Neuronal stem cell (in vitro differentiated cells): Measurements from ENCODE around the gene MDN1.
"Not testable (repeated sequence)": the region's sequence is repeated elsewhere in the genome, so short reads cannot be mapped to it uniquely, and the experiment has no call there.

ENCODE experiments used
- DNase-seq: peaks from one replicate; pipeline ENCODE4 v3.0.0-alpha.2; 2013; ENCODE audit warnings: low spot score
- H2AFZ ChIP-seq: one replicate; pipeline ENCODE4 v1.6.1; 2013; ENCODE audit warnings: mild to moderate bottlenecking, low read length, inconsistent platforms
- H2AK5ac ChIP-seq: 2 replicates; pipeline ENCODE4 v1.6.1; 2013; ENCODE audit warnings: low read depth, mild to moderate bottlenecking, inconsistent platforms, low read length, moderate library complexity, mixed read lengths
- H2BK120ac ChIP-seq: 2 replicates; pipeline ENCODE4 v1.6.1; 2013; ENCODE audit warnings: low read depth, mild to moderate bottlenecking, inconsistent platforms, low read length, moderate library complexity, mixed read lengths
- H2BK12ac ChIP-seq: one replicate; pipeline ENCODE4 v1.6.1; 2013; ENCODE audit warnings: low read length, inconsistent platforms
- H2BK15ac ChIP-seq: 2 replicates; pipeline ENCODE4 v1.6.1; 2013; ENCODE audit warnings: mild to moderate bottlenecking, low read length, inconsistent platforms, mixed read lengths
- H2BK5ac ChIP-seq: one replicate; pipeline ENCODE4 v1.6.1; 2013; ENCODE audit warnings: inconsistent platforms, mild to moderate bottlenecking, low read length, moderate library complexity
- H3K14ac ChIP-seq: one replicate; pipeline ENCODE4 v1.6.1; 2013; ENCODE audit warnings: low read length, inconsistent platforms
- H3K18ac ChIP-seq: 2 replicates; pipeline ENCODE4 v1.6.1; 2013; ENCODE audit warnings: low read length, inconsistent platforms
- H3K23ac ChIP-seq: 2 replicates; pipeline ENCODE4 v1.6.1; 2013; ENCODE audit warnings: low read depth, mild to moderate bottlenecking, mixed read lengths, low read length, inconsistent platforms; ENCODE audit not compliant: poor library complexity
- H3K27ac ChIP-seq: replicated peaks from 3 replicates; pipeline ENCODE4 v1.5.1; 2013; ENCODE audit warnings: low read length, inconsistent platforms
- H3K27me3 ChIP-seq, 3 experiments: 2 replicates each; pipeline ENCODE4 v1.6.1; 2013; ENCODE audit warnings: low read length in 3 of 3, mild to moderate bottlenecking in 2 of 3, inconsistent platforms in 1 of 3, low read depth in 1 of 3, mixed read lengths in 1 of 3, moderate library complexity in 1 of 3; ENCODE audit not compliant: control insufficient read depth in 3 of 3, insufficient read depth in 3 of 3
- H3K36me3 ChIP-seq, 2 donors: replicated peaks in 1 of 2; 2 replicates each; pipeline ENCODE4 v1.6.1; 2013; ENCODE audit warnings: low read length in 2 of 2; ENCODE audit not compliant: control insufficient read depth in 2 of 2, insufficient read depth in 2 of 2
- H3K4ac ChIP-seq: 2 replicates; pipeline ENCODE4 v1.6.1; 2013; ENCODE audit warnings: inconsistent platforms, mild to moderate bottlenecking, low read length, moderate library complexity
- H3K4me1 ChIP-seq, 2 donors: 1 replicate in 1 of 2; 2 replicates in 1 of 2; pipeline ENCODE4 v1.6.1; 2013; ENCODE audit warnings: low read length in 2 of 2, low read depth in 1 of 2; ENCODE audit not compliant: control insufficient read depth in 2 of 2, insufficient read depth in 1 of 2
- H3K4me2 ChIP-seq: one replicate; pipeline ENCODE4 v1.6.1; 2013; ENCODE audit warnings: mild to moderate bottlenecking, low read length, inconsistent platforms; ENCODE audit not compliant: insufficient read depth, poor library complexity, severe bottlenecking
- H3K4me3 ChIP-seq, 2 donors: 2 replicates each; pipeline ENCODE4 v1.5.1; 2013; ENCODE audit warnings: low read length in 2 of 2, mild to moderate bottlenecking in 2 of 2, inconsistent platforms in 1 of 2, moderate library complexity in 1 of 2
- H3K79me1 ChIP-seq: one replicate; pipeline ENCODE4 v1.6.1; 2013; ENCODE audit warnings: low read depth, mild to moderate bottlenecking, inconsistent platforms, low read length, moderate library complexity
- H3K9ac ChIP-seq: one replicate; pipeline ENCODE4 v1.6.1; 2013; ENCODE audit warnings: mild to moderate bottlenecking, low read depth, low read length, inconsistent platforms; ENCODE audit not compliant: poor library complexity
- H3K9me3 ChIP-seq, 2 donors: replicated peaks in 1 of 2; 2 replicates each; pipeline versions ENCODE3 to v1.6.1; 2013; ENCODE audit warnings: low read length in 2 of 2, mild to moderate bottlenecking in 2 of 2, inconsistent platforms in 1 of 2, low read depth in 1 of 2, mixed read lengths in 1 of 2, moderate library complexity in 1 of 2; ENCODE audit not compliant: control insufficient read depth in 2 of 2, insufficient read depth in 1 of 2
- H4K8ac ChIP-seq: one replicate; pipeline ENCODE4 v1.6.1; 2013; ENCODE audit warnings: low read depth, mild to moderate bottlenecking, inconsistent platforms, low read length, moderate library complexity
- H4K91ac ChIP-seq: one replicate; pipeline ENCODE4 v1.6.1; 2013; ENCODE audit warnings: low read length, low read depth, mild to moderate bottlenecking, inconsistent platforms; ENCODE audit not compliant: poor library complexity
- WGBS, 2 donors: extraction: QIAGEN DNeasy Blood & Tissue Kit; methylation state at CpG; one replicate each; pipeline ENCODE4 v1.1.7; 2013; ENCODE audit warnings: missing lambda C conversion rate in 2 of 2, mixed read lengths in 1 of 2; ENCODE audit not compliant: insufficient read length in 2 of 2, insufficient replicate concordance in 1 of 2; ENCODE audit errors: extremely low coverage in 2 of 2; 5-methylcytosine and 5-hydroxymethylcytosine counted together

Gene MDN1

DNA sequence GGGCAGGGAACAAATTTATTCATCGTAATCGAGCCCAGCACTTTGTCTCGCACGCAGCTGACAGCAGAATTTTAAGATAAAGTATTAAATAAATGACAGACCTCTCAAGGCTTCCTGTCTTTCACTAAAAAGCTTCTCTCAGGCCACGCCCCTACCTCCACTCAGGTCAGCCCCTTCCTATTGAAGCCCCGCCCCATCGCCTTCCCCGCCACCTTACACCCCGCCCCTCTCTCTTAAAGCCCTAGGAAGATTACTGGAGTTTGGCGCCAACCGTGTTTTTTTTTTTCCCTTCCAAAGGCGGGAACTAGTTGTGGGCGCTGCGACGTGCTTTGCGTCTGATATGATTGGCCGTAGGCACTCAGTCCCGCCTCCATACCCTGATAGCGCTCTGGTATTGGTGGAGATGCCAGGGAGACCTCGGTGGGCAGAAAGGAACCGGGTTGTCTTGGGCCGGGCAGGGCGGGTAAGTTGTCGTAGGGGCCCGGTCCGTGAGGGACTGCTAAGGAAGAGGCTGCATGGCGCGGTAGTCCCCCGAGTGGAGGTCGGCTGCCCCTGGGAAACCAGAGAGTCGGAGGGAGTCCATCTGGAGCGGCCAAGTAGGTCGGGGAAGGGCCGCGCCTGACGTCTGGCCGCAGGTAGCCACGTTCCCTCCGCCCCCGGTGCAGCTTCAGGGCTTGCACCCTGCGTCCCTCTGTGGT is 10.0 kb upstream of the MDN1 start, which contains the start of gene CASP8AP2:
Gene CASP8AP2 (plus strand): TSS at position 409 of the 698 bp plus-strand sequence.
- no peak within 1 kb of the TSS for H4K91ac ChIP-seq
- H3K4ac ChIP-seq: no peak within 1 kb of the TSS
- no peaks in the 10 kb centered on the region for H3K9me3 ChIP-seq
- H3K79me1 ChIP-seq: peaks cover 3% of the 10 kb centered on the region
- peaks cover 0 to 6% of the 10 kb centered on the region in 2 donors for H3K4me1 ChIP-seq
- WGBS, 2 donors: no CpG with 5 or more reads among the region's 41 CpGs
- H2BK12ac ChIP-seq: no peak within 1 kb of the TSS
- no peak within 1 kb of the TSS for H2BK5ac ChIP-seq
- H2AK5ac ChIP-seq: peak within 1 kb of the TSS; percentile 86
- peak within 1 kb of the TSS; percentile 78 for H3K4me2 ChIP-seq
- H3K27me3 ChIP-seq: no peaks in the 10 kb centered on the region
- peak; percentile 98 for DNase-seq
- peak within 1 kb of the TSS; percentile 90 for H2AFZ ChIP-seq
- peak within 1 kb of the TSS; percentile 98 for H3K18ac ChIP-seq
- H3K9ac ChIP-seq: peak within 1 kb of the TSS; percentile 99
- no peak within 1 kb of the TSS for H2BK15ac ChIP-seq
- no peak within 1 kb of the TSS for H2BK120ac ChIP-seq
- H4K8ac ChIP-seq: peak within 1 kb of the TSS; percentile 74
- H3K27ac ChIP-seq: peak within 1 kb of the TSS; percentile 87
- H3K14ac ChIP-seq: peak within 1 kb of the TSS; percentile 95
- H3K36me3 ChIP-seq: peaks cover 5 to 32% of the 10 kb centered on the region in 2 donors
- H3K23ac ChIP-seq: peak within 1 kb of the TSS; percentile 96
- H3K4me3 ChIP-seq: peak within 1 kb of the TSS; percentile 79 to 85

DNA sequence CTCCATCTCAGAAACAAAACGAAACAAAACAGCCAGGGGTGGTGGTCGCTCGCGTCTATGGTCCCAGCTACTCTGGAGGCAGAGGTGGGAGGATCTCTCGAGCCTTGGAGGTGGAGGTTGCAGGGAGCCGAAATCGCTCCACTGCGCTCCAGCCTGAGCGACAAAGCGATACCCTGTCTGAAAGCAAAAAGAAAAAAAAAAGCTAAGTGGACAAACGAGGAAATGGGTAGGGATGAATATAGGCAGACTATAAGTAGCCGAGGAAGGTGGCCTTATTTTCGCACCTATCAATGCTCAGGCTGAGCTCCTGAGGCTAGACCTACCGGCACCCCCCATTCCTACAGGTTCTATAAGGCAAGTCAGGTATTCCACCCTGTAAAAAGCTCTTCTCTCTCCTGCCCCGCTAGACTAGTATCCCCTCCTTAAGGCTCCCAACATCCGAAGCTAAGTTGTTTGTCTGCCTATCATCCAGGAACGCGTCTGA is 9.4 kb upstream of the MDN1 start:
- no peak overlapping the region for H4K8ac ChIP-seq
- H3K18ac ChIP-seq: no peak overlapping the region
- H3K9me3 ChIP-seq: no peaks in the 10 kb centered on the region
- no peak overlapping the region for H3K4ac ChIP-seq
- no CpG with 5 or more reads among the region's 18 CpGs for WGBS, 2 donors
- H4K91ac ChIP-seq: no peak overlapping the region
- no peak overlapping the region for H2BK5ac ChIP-seq
- no peak overlapping the region for H3K27ac ChIP-seq
- H3K4me2 ChIP-seq: peak overlapping the region; percentile 60
- H2AK5ac ChIP-seq: no peak overlapping the region
- H2BK120ac ChIP-seq: no peak overlapping the region
- H3K14ac ChIP-seq: no peak overlapping the region
- H3K4me1 ChIP-seq: peaks cover 0 to 6% of the 10 kb centered on the region in 2 donors
- peak overlapping the region; percentile 79 to 80 for H3K4me3 ChIP-seq
- no peak overlapping the region for H2BK15ac ChIP-seq
- H2AFZ ChIP-seq: peak overlapping the region; percentile 86
- peaks cover 5 to 30% of the 10 kb centered on the region in 2 donors for H3K36me3 ChIP-seq
- peaks cover 3% of the 10 kb centered on the region for H3K79me1 ChIP-seq
- no peaks in the 10 kb centered on the region for H3K27me3 ChIP-seq
- peak overlapping the region; percentile 70 for H3K9ac ChIP-seq
- H3K23ac ChIP-seq: no peak overlapping the region
- H2BK12ac ChIP-seq: no peak overlapping the region
- no peak for DNase-seq

DNA sequence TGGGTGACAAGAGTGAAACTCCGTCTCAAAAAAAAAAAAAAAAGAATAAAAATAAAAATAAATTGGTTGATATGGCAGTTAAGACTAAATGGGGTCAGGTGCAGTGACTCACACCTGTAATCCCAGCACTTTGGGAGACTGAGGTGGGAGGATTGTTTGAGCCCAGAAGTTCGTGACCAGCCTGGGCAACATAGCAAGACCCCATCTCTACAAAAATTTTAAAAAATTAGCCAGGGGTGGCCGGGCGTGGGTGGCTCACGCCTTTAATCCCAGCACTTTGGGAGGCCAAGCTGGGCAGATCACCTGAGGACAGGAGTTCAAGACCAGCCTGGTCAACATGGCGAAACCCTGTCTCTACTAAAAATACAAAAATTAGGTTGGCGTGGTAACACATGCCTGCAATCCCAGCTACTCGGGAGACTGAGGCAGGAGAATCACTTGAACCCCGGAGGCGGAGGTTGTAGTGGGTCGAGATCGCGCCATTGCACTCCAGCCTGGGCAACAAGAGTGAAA is 8.9 kb upstream of the MDN1 start:
- not testable (repeated sequence) for H3K14ac ChIP-seq, H2AK5ac ChIP-seq, H2BK12ac ChIP-seq, DNase-seq, H2BK15ac ChIP-seq, H3K9me3 ChIP-seq, H3K23ac ChIP-seq, H2BK5ac ChIP-seq, H3K4ac ChIP-seq, H3K4me1 ChIP-seq, H2BK120ac ChIP-seq, H3K27ac ChIP-seq, H4K91ac ChIP-seq, H3K79me1 ChIP-seq, H4K8ac ChIP-seq, H3K27me3 ChIP-seq, H3K18ac ChIP-seq
- H3K4me3 ChIP-seq: peak overlapping the region in 1 of 2 donors; percentile 79
- H3K36me3 ChIP-seq: peaks cover 5 to 26% of the 10 kb centered on the region in 2 donors
- peak overlapping the region; percentile 86 for H2AFZ ChIP-seq
- H3K9ac ChIP-seq: peak overlapping the region; percentile 70
- peak overlapping the region; percentile 60 for H3K4me2 ChIP-seq
- WGBS, 2 donors: no CpG with 5 or more reads among the region's 13 CpGs

DNA sequence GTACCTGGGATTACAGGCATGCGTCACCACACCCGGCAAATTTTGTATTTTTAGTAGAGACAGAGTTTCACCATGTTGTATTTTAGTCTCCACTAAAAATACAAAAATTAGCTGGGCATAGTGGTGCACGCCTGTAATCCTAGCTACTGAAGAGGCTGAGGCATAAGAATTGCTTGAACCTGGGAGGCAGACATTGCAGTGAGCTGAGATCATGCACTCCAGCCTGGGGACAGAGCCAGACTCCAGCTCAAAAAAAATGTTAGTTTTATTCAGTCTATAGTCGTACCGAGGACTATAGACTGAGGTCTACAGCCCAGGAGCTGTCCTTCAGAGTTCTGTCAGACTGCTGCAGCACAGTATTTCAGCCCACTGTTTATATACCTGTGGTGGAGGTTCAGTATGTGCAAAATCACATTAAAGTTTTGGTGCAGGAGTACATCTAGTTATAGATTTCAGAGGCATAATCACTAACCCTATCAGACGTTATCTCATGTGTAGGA is 6.5 kb upstream of the MDN1 start:
- H2BK120ac ChIP-seq: no peak overlapping the region
- peak overlapping the region; percentile 18 for H3K4me2 ChIP-seq
- H3K27me3 ChIP-seq: no peaks in the 10 kb centered on the region
- H3K18ac ChIP-seq: no peak overlapping the region
- no peak overlapping the region for H2BK15ac ChIP-seq
- H3K4me3 ChIP-seq: no peak overlapping the region
- H2BK12ac ChIP-seq: no peak overlapping the region
- peaks cover 0 to 4% of the 10 kb centered on the region in 2 donors for H3K36me3 ChIP-seq
- H3K23ac ChIP-seq: no peak overlapping the region
- H3K27ac ChIP-seq: no peak overlapping the region
- H2BK5ac ChIP-seq: no peak overlapping the region
- DNase-seq: no peak
- H3K4me1 ChIP-seq: peaks cover 0 to 6% of the 10 kb centered on the region in 2 donors
- WGBS, 2 donors: no CpG with 5 or more reads among the region's 6 CpGs
- no peak overlapping the region for H3K4ac ChIP-seq
- no peak overlapping the region for H3K9ac ChIP-seq
- H2AFZ ChIP-seq: no peak overlapping the region
- H4K91ac ChIP-seq: no peak overlapping the region
- H2AK5ac ChIP-seq: no peak overlapping the region
- no peaks in the 10 kb centered on the region for H3K79me1 ChIP-seq
- no peak overlapping the region for H4K8ac ChIP-seq
- no peak overlapping the region for H3K14ac ChIP-seq
- no peaks in the 10 kb centered on the region for H3K9me3 ChIP-seq
